HEK293 (cell line): ENCODE measurements around the gene CCNK.

Experiments used
- CTCF ChIP-seq: fragments of 450-650 bp; formaldehyde crosslinking; IDR thresholded peaks from 2 replicates; pipeline ENCODE4 v1.5.1; 2016; ENCODE audit warnings: missing biosample characterization, missing genetic modification characterization
- YY1 ChIP-seq: fragments of 450-650 bp; formaldehyde crosslinking; IDR thresholded peaks from 2 replicates; pipeline ENCODE4 v1.5.1; 2018; ENCODE audit warnings: missing biosample characterization, missing genetic modification characterization
- ZBTB10 ChIP-seq: fragments of 450-650 bp; formaldehyde crosslinking; IDR thresholded peaks from 2 replicates; pipeline ENCODE4 v1.5.1; 2016; ENCODE audit warnings: missing biosample characterization, missing genetic modification characterization
- ZBTB8A ChIP-seq: fragments of 450-650 bp; formaldehyde crosslinking; IDR thresholded peaks from 2 replicates; pipeline ENCODE4 v1.5.1; 2016; ENCODE audit warnings: missing biosample characterization, missing genetic modification characterization
- ZNF112 ChIP-seq: fragments of 450-650 bp; formaldehyde crosslinking; IDR thresholded peaks from 2 replicates; pipeline ENCODE4 v1.5.0; 2017; ENCODE audit warnings: missing biosample characterization, missing genetic modification characterization
- ZNF132 ChIP-seq: fragments of 450-650 bp; formaldehyde crosslinking; IDR thresholded peaks from 2 replicates; pipeline ENCODE4 v1.5.1; 2017; ENCODE audit warnings: missing biosample characterization, missing genetic modification characterization, borderline replicate concordance
- ZSCAN18 ChIP-seq: fragments of 450-650 bp; formaldehyde crosslinking; IDR thresholded peaks from 2 replicates; pipeline ENCODE4 v1.5.1; 2016; ENCODE audit warnings: missing biosample characterization, missing genetic modification characterization
- TF ChIP-seq, protein P1 (sequence below): fragments of 450-650 bp; formaldehyde crosslinking; IDR thresholded peaks from 2 replicates; pipeline ENCODE4 v1.5.1; 2017; ENCODE audit warnings: missing biosample characterization, missing genetic modification characterization

- TF ChIP-seq, protein P1, sequence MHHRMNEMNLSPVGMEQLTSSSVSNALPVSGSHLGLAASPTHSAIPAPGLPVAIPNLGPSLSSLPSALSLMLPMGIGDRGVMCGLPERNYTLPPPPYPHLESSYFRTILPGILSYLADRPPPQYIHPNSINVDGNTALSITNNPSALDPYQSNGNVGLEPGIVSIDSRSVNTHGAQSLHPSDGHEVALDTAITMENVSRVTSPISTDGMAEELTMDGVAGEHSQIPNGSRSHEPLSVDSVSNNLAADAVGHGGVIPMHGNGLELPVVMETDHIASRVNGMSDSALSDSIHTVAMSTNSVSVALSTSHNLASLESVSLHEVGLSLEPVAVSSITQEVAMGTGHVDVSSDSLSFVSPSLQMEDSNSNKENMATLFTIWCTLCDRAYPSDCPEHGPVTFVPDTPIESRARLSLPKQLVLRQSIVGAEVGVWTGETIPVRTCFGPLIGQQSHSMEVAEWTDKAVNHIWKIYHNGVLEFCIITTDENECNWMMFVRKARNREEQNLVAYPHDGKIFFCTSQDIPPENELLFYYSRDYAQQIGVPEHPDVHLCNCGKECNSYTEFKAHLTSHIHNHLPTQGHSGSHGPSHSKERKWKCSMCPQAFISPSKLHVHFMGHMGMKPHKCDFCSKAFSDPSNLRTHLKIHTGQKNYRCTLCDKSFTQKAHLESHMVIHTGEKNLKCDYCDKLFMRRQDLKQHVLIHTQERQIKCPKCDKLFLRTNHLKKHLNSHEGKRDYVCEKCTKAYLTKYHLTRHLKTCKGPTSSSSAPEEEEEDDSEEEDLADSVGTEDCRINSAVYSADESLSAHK, result no peak
- TF ChIP-seq YY1 (tag by site-specific recombination), result no peak
- no peak for TF ChIP-seq CTCF (tag by site-specific recombination)
- no peak for TF ChIP-seq ZNF112 (tag by site-specific recombination)
- no peak for TF ChIP-seq ZBTB8A (tag by site-specific recombination)
- no peak for TF ChIP-seq ZSCAN18 (tag by site-specific recombination)
- no peak for TF ChIP-seq ZBTB10 (tag by site-specific recombination)
- no peak for TF ChIP-seq ZNF132 (tag by site-specific recombination)
Observed at GRCh38 chr14:99554184-99554583, 73.0 kb downstream of the CCNK start.
